ENCODE measurements around the gene AGPAT4. TPM values are rescaled to one million over a fixed set of nuclear protein-coding genes. Genes with fewer than 3 reads are reported as not detected.

AGPAT4 gene
- total RNA-seq, 2 donors from 2014 or later, result 17.0 to 23.8 TPM

GRCh38 chr6:161091151-161091550, 182.7 kb downstream of the AGPAT4 start:
- Histone ChIP-seq H3K27ac (no peak overlapping the region), H3K4me1 (ENCODE audit: control insufficient read depth in 1 of 2, low read depth in 2 of 2) (no peaks in the 10 kb centered on the region), H3K36me3 (peaks cover 31% of the 10 kb centered on the region), H3K4me3 (no peak overlapping the region), H3K9me3 (no peaks in the 10 kb centered on the region), H3K27me3 (replicated peaks; ENCODE audit: insufficient read depth) (no peaks in the 10 kb centered on the region)
- no peak for ATAC-seq (ENCODE audit: insufficient number of reproducible peaks, low FRiP score, low read depth)
- no peak for DNase-seq (ENCODE audit: low spot score)
- no peak for TF ChIP-seq CTCF (IDR thresholded peaks at IDR 0.05)

GRCh38 chr6:161088676-161089328, 185.1 kb downstream of the AGPAT4 start:
- DNase-seq (ENCODE audit: low spot score) (no peak), ATAC-seq (ENCODE audit: insufficient number of reproducible peaks, low FRiP score, low read depth) (no peak)
- no peak overlapping the region for H3K4me3 ChIP-seq
- TF ChIP-seq CTCF (IDR thresholded peaks at IDR 0.05), result no peak
- H3K36me3 ChIP-seq, result peaks cover 32% of the 10 kb centered on the region
- H3K4me1 ChIP-seq (ENCODE audit: control insufficient read depth in 1 of 2, low read depth in 2 of 2), result no peaks in the 10 kb centered on the region
- H3K9me3 ChIP-seq, result no peaks in the 10 kb centered on the region
- no peak overlapping the region for H3K27ac ChIP-seq
- no peaks in the 10 kb centered on the region for H3K27me3 ChIP-seq (replicated peaks; ENCODE audit: insufficient read depth)

- H3K27ac ChIP-seq, result no peak overlapping the region
- no peaks in the 10 kb centered on the region for H3K4me1 ChIP-seq (ENCODE audit: control insufficient read depth in 1 of 2, low read depth in 2 of 2)
- no peak for ATAC-seq (ENCODE audit: insufficient number of reproducible peaks, low FRiP score, low read depth)
- H3K9me3 ChIP-seq, result no peaks in the 10 kb centered on the region
- H3K36me3 ChIP-seq, result peaks cover 47% of the 10 kb centered on the region
- no peak overlapping the region for H3K4me3 ChIP-seq
- H3K27me3 ChIP-seq (replicated peaks; ENCODE audit: insufficient read depth), result no peaks in the 10 kb centered on the region
- no peak for TF ChIP-seq CTCF (IDR thresholded peaks at IDR 0.05)
- DNase-seq (ENCODE audit: low spot score), result no peak
Measured at GRCh38 chr6:161085246-161085645, 188.6 kb downstream of the AGPAT4 start.

- Histone ChIP-seq H3K27ac (no peak overlapping the region), H3K27me3 (replicated peaks; ENCODE audit: insufficient read depth) (no peaks in the 10 kb centered on the region), H3K4me1 (ENCODE audit: control insufficient read depth in 1 of 2, low read depth in 2 of 2) (no peaks in the 10 kb centered on the region), H3K9me3 (no peaks in the 10 kb centered on the region), H3K4me3 (no peak overlapping the region), H3K36me3 (peaks cover 47% of the 10 kb centered on the region)
- no peak for DNase-seq (ENCODE audit: low spot score)
- TF ChIP-seq CTCF (IDR thresholded peaks at IDR 0.05), result no peak
- no peak for ATAC-seq (ENCODE audit: insufficient number of reproducible peaks, low FRiP score, low read depth)
Measured at GRCh38 chr6:161082215-161082614, 191.6 kb downstream of the AGPAT4 start.

DNA sequence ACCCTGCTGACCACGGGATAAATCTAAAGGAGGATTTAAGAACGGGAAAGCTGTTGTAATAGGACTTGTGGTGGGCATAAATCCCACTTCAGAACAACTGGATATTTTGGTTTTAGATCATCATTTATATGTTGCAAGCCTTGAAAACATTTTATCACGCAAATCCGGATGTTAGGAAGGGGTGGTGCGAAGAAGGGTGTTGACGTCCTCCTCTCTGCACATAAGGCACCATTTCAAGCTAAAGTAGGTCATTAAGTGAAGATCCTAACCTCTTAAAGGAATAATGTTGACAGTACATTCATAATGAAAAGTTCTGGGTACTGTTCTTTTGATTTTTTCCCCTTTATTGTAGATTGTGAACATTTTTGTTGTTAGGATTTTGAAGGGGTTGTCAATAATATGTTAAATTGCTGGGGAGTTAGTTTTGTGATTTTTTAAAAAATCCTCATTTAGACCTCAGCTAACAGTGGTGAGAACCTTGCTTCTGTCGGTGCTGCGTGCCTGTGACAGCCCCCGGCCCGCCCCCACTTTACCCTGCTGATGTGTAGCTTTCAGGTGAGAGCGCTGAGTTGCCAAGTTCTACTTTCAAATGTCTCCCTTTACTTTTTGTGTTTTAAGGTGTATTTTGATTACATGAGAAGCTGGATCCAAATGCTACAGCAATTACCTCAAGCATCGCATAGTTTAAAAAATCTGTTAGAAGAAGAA, 193.4 kb downstream of the AGPAT4 start:
- H3K27me3 ChIP-seq (replicated peaks; ENCODE audit: insufficient read depth), result no peaks in the 10 kb centered on the region
- no peaks in the 10 kb centered on the region for H3K9me3 ChIP-seq
- no peak overlapping the region for H3K27ac ChIP-seq
- peaks cover 54% of the 10 kb centered on the region for H3K36me3 ChIP-seq
- TF ChIP-seq CTCF (IDR thresholded peaks at IDR 0.05), result no peak
- no peak for DNase-seq (ENCODE audit: low spot score)
- no peak for ATAC-seq (ENCODE audit: insufficient number of reproducible peaks, low FRiP score, low read depth)
- H3K4me1 ChIP-seq (ENCODE audit: control insufficient read depth in 1 of 2, low read depth in 2 of 2), result no peaks in the 10 kb centered on the region
- H3K4me3 ChIP-seq, result no peak overlapping the region

Data from thoracic aorta (tissue), 2 donors.